Activated naive CD4-positive, alpha-beta T cell treated with anti-CD3 and anti-CD28 coated beads, Interleukin-2, amount 10 ng/mL, durations not matched to agents 7 days and 5 days (primary cell): ENCODE results near the gene PITPNC1.
A peak's percentile ranks its signal among the peaks of the same experiment; 100 is the strongest.
"Not testable (repeated sequence)": the region's sequence is repeated elsewhere in the genome, so short reads cannot be mapped to it uniquely, and the experiment has no call there.

ENCODE experiments used
- CTCF ChIA-PET: fragments of 350-600 bp; sonication (Branson Sonifier 250); formaldehyde crosslinking; loops from one replicate; lab custom pipeline; 2021; ENCODE audit warnings: antibody characterized with exemption; lab: Charles Lee
- DNase-seq: peaks from one replicate; pipeline ENCODE4 v3.0.0-alpha.2; 2020
- H3K27ac Mint-ChIP-seq: one replicate; pipeline ENCODE4 v1.8.0; 2021; ENCODE audit warnings: mild to moderate bottlenecking, moderate library complexity, mixed read lengths
- H3K27me3 Mint-ChIP-seq: one replicate; pipeline ENCODE4 v1.8.0; 2021; ENCODE audit warnings: mild to moderate bottlenecking, mixed read lengths
- H3K36me3 Mint-ChIP-seq: one replicate; pipeline ENCODE4 v1.8.0; 2021; ENCODE audit warnings: mixed read lengths
- H3K4me1 Mint-ChIP-seq: one replicate; pipeline ENCODE4 v1.8.0; 2021; ENCODE audit warnings: mixed read lengths
- H3K4me3 Mint-ChIP-seq: one replicate; pipeline ENCODE4 v1.8.0; 2021; ENCODE audit warnings: mild to moderate bottlenecking, moderate library complexity, mixed read lengths
- H3K9me3 Mint-ChIP-seq: one replicate; pipeline ENCODE4 v1.8.0; 2021; ENCODE audit warnings: mixed read lengths

PITPNC1 gene

GRCh38 chr17:67472606-67473005, 95.5 kb downstream of the PITPNC1 start:
- not testable (repeated sequence) for H3K27ac Mint-ChIP-seq, DNase-seq, H3K4me3 Mint-ChIP-seq, H3K9me3 Mint-ChIP-seq, H3K27me3 Mint-ChIP-seq
- Mint-ChIP-seq H3K36me3 (peaks cover 10% of the 10 kb centered on the region), H3K4me1 (peaks cover 68% of the 10 kb centered on the region)
- CTCF ChIA-PET: interaction anchor here (1.0 to 1.7 kb wide), 2 partner anchors 9 to 94 kb away, joined by 3 to 9 read pairs; no protein-coding TSS in a partner anchor

GRCh38 chr17:67474081-67474661, 97.1 kb downstream of the PITPNC1 start:
- DNase-seq: no peak
- Mint-ChIP-seq H3K4me1 (peaks cover 71% of the 10 kb centered on the region), H3K27ac (peak overlapping the region; percentile 95), H3K9me3 (peaks cover 4% of the 10 kb centered on the region), H3K36me3 (peaks cover 11% of the 10 kb centered on the region), H3K27me3 (no peaks in the 10 kb centered on the region), H3K4me3 (peak overlapping the region; percentile 68)
- CTCF ChIA-PET: interaction anchor here (1.0 to 6.0 kb wide), 11 partner anchors 11 to 105 kb away, joined by 3 to 161 read pairs (median 9); partner anchors contain the start of gene PITPNC1

- CTCF ChIA-PET: interaction anchor here (0.6 to 6.0 kb wide), 22 partner anchors 9 to 128 kb away, joined by 3 to 161 read pairs (median 4); partner anchors contain the start of genes PITPNC1 and PSMD12
- H3K4me3 Mint-ChIP-seq: peak overlapping the region; percentile 68
- DNase-seq: peak; percentile 90
- peak overlapping the region; percentile 95 for H3K27ac Mint-ChIP-seq
- H3K4me1 Mint-ChIP-seq: peaks cover 73% of the 10 kb centered on the region
- H3K36me3 Mint-ChIP-seq: peaks cover 9% of the 10 kb centered on the region
- no peaks in the 10 kb centered on the region for H3K27me3 Mint-ChIP-seq
- peaks cover 4% of the 10 kb centered on the region for H3K9me3 Mint-ChIP-seq
Measured at GRCh38 chr17:67475161-67475937, 98.3 kb downstream of the PITPNC1 start.

GRCh38 chr17:67476787-67477335, 99.8 kb downstream of the PITPNC1 start:
- H3K36me3 Mint-ChIP-seq: peaks cover 6% of the 10 kb centered on the region
- H3K4me1 Mint-ChIP-seq: peaks cover 71% of the 10 kb centered on the region
- no peaks in the 10 kb centered on the region for H3K27me3 Mint-ChIP-seq
- no peak for DNase-seq
- H3K9me3 Mint-ChIP-seq: peaks cover under 1% of the 10 kb centered on the region
- H3K27ac Mint-ChIP-seq: peak overlapping the region; percentile 82
- CTCF ChIA-PET: interaction anchor here (3.4 to 6.0 kb wide), 4 partner anchors 35 to 99 kb away, joined by 24 to 161 read pairs (median 70); partner anchors contain the start of gene PITPNC1
- H3K4me3 Mint-ChIP-seq: no peak overlapping the region

GRCh38 chr17:67477687-67478086, 100.6 kb downstream of the PITPNC1 start:
- Mint-ChIP-seq H3K9me3 (no peaks in the 10 kb centered on the region), H3K27me3 (no peaks in the 10 kb centered on the region), H3K27ac (peak overlapping the region; percentile 90), H3K36me3 (peaks cover 4% of the 10 kb centered on the region), H3K4me3 (peak overlapping the region; percentile 71), H3K4me1 (peaks cover 72% of the 10 kb centered on the region)
- CTCF ChIA-PET: interaction anchor here (4.5 to 6.0 kb wide), 2 partner anchors 91 to 100 kb away, joined by 104 to 161 read pairs; partner anchors contain the start of gene PITPNC1
- peak; percentile 69 for DNase-seq

GRCh38 chr17:67478401-67479041, 101.4 kb downstream of the PITPNC1 start:
- H3K27me3 Mint-ChIP-seq: no peaks in the 10 kb centered on the region
- CTCF ChIA-PET: interaction anchor here (4.5 to 6.0 kb wide), 2 partner anchors 92 to 101 kb away, joined by 104 to 161 read pairs; partner anchors contain the start of gene PITPNC1
- peak overlapping the region; percentile 71 for H3K4me3 Mint-ChIP-seq
- no peak for DNase-seq
- peaks cover 4% of the 10 kb centered on the region for H3K36me3 Mint-ChIP-seq
- peak overlapping the region; percentile 90 for H3K27ac Mint-ChIP-seq
- no peaks in the 10 kb centered on the region for H3K9me3 Mint-ChIP-seq
- H3K4me1 Mint-ChIP-seq: peaks cover 71% of the 10 kb centered on the region

GRCh38 chr17:67479148-67479547, 102.1 kb downstream of the PITPNC1 start:
- no peak overlapping the region for H3K4me3 Mint-ChIP-seq
- H3K4me1 Mint-ChIP-seq: peaks cover 65% of the 10 kb centered on the region
- no peaks in the 10 kb centered on the region for H3K9me3 Mint-ChIP-seq
- peaks cover 4% of the 10 kb centered on the region for H3K36me3 Mint-ChIP-seq
- no peak for DNase-seq
- peak overlapping the region; percentile 73 for H3K27ac Mint-ChIP-seq
- CTCF ChIA-PET: interaction anchor here (0.6 to 6.0 kb wide), 3 partner anchors 72 to 100 kb away, joined by 3 to 161 read pairs (median 3); no protein-coding TSS in a partner anchor
- H3K27me3 Mint-ChIP-seq: no peaks in the 10 kb centered on the region

- H3K27me3 Mint-ChIP-seq, H3K4me3 Mint-ChIP-seq, H3K36me3 Mint-ChIP-seq, DNase-seq, H3K27ac Mint-ChIP-seq, H3K9me3 Mint-ChIP-seq: not testable (repeated sequence)
- peaks cover 52% of the 10 kb centered on the region for H3K4me1 Mint-ChIP-seq
- CTCF ChIA-PET: interaction anchor here (0.7 kb wide), 1 partner anchor 102 kb away, joined by 4 read pairs; no protein-coding TSS in a partner anchor
Measured at GRCh38 chr17:67480959-67481358, 103.9 kb downstream of the PITPNC1 start.

GRCh38 chr17:67481808-67482207, 104.7 kb downstream of the PITPNC1 start:
- peaks cover 4% of the 10 kb centered on the region for H3K36me3 Mint-ChIP-seq
- no peak overlapping the region for H3K4me3 Mint-ChIP-seq
- H3K27me3 Mint-ChIP-seq: no peaks in the 10 kb centered on the region
- CTCF ChIA-PET: interaction anchor here (0.7 to 1.6 kb wide), 4 partner anchors 45 to 107 kb away, joined by 3 to 6 read pairs (median 4); no protein-coding TSS in a partner anchor
- no peak for DNase-seq
- H3K27ac Mint-ChIP-seq: no peak overlapping the region
- peaks cover 52% of the 10 kb centered on the region for H3K4me1 Mint-ChIP-seq
- no peaks in the 10 kb centered on the region for H3K9me3 Mint-ChIP-seq

- no peak overlapping the region for H3K27ac Mint-ChIP-seq
- peaks cover 5% of the 10 kb centered on the region for H3K36me3 Mint-ChIP-seq
- no peak overlapping the region for H3K4me3 Mint-ChIP-seq
- peaks cover 54% of the 10 kb centered on the region for H3K4me1 Mint-ChIP-seq
- no peak for DNase-seq
- H3K27me3 Mint-ChIP-seq: no peaks in the 10 kb centered on the region
- H3K9me3 Mint-ChIP-seq: no peaks in the 10 kb centered on the region
- CTCF ChIA-PET: interaction anchor here (1.6 kb wide), 1 partner anchor 108 kb away, joined by 5 read pairs; no protein-coding TSS in a partner anchor
Measured at GRCh38 chr17:67482764-67483163, 105.7 kb downstream of the PITPNC1 start.

- no peaks in the 10 kb centered on the region for H3K9me3 Mint-ChIP-seq
- no peaks in the 10 kb centered on the region for H3K27me3 Mint-ChIP-seq
- H3K4me1 Mint-ChIP-seq: peaks cover 39% of the 10 kb centered on the region
Measured at GRCh38 chr17:67484261-67484660, 107.2 kb downstream of the PITPNC1 start.

GRCh38 chr17:67485666-67486065, 108.6 kb downstream of the PITPNC1 start:
- Mint-ChIP-seq H3K36me3 (peaks cover 12% of the 10 kb centered on the region), H3K27me3 (no peaks in the 10 kb centered on the region), H3K27ac (no peak overlapping the region), H3K4me3 (no peak overlapping the region), H3K9me3 (no peaks in the 10 kb centered on the region), H3K4me1 (peaks cover 27% of the 10 kb centered on the region)
- no peak for DNase-seq
- CTCF ChIA-PET: no interaction called here

More at GRCh38 chr17:67484261-67484660, 107.2 kb downstream of the PITPNC1 start:
- H3K4me3 Mint-ChIP-seq: no peak overlapping the region
- H3K27ac Mint-ChIP-seq: no peak overlapping the region
- H3K36me3 Mint-ChIP-seq: peaks cover 9% of the 10 kb centered on the region
- CTCF ChIA-PET: interaction anchor here (1.1 to 1.5 kb wide), 2 partner anchors 9 to 97 kb away, joined by 3 read pairs; no protein-coding TSS in a partner anchor
- no peak for DNase-seq

- CTCF ChIA-PET: no interaction called here
- H3K27me3 Mint-ChIP-seq: no peaks in the 10 kb centered on the region
- DNase-seq: no peak
- no peak overlapping the region for H3K4me3 Mint-ChIP-seq
- no peaks in the 10 kb centered on the region for H3K9me3 Mint-ChIP-seq
- peaks cover 12% of the 10 kb centered on the region for H3K36me3 Mint-ChIP-seq
- peaks cover 23% of the 10 kb centered on the region for H3K4me1 Mint-ChIP-seq
- H3K27ac Mint-ChIP-seq: peak overlapping the region; percentile 67
Measured at GRCh38 chr17:67487506-67487905, 110.4 kb downstream of the PITPNC1 start.
